ENCODE measurements around the gene PSORS1C2.

Gene PSORS1C2

DNA sequence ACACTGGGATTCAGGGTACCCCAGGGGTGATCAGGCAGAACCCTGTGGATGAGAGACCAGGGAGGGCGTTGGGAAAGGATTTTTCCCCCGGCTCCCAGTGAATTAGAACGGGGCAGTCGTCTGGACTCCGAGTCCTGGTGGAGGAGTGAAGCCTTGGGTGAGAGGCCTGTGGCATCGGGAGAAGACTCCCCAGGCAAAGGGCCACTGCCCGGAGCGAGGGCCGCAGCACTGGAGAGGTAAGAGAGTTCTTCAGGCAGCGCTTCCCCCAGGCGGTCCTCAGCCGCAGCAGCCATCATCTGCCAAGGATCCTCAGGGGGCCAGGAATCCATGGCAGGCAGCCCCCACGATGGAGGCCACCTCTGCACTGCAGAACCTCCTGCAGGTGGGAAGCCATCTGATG lies 27.2 kb downstream of the PSORS1C2 start:
- TF ChIP-seq GABPA (IDR thresholded peaks at IDR 0.05; ENCODE audit: low read depth), result no peak
- no peak for TF ChIP-seq REST (IDR thresholded peaks at IDR 0.05; ENCODE audit: insufficient replicate concordance, low read depth)
- no peak for DNase-seq (ENCODE audit: low read depth in 1 of 2, low spot score in 1 of 2)
- Histone ChIP-seq H3K4me3 (replicated peaks; ENCODE audit: insufficient read depth, low read length) (no peak overlapping the region), H3K27me3 (ENCODE audit: insufficient read depth, poor library complexity, severe bottlenecking) (peaks cover 6% of the 10 kb centered on the region), H3K27ac (replicated peaks) (no peak overlapping the region)

DNA sequence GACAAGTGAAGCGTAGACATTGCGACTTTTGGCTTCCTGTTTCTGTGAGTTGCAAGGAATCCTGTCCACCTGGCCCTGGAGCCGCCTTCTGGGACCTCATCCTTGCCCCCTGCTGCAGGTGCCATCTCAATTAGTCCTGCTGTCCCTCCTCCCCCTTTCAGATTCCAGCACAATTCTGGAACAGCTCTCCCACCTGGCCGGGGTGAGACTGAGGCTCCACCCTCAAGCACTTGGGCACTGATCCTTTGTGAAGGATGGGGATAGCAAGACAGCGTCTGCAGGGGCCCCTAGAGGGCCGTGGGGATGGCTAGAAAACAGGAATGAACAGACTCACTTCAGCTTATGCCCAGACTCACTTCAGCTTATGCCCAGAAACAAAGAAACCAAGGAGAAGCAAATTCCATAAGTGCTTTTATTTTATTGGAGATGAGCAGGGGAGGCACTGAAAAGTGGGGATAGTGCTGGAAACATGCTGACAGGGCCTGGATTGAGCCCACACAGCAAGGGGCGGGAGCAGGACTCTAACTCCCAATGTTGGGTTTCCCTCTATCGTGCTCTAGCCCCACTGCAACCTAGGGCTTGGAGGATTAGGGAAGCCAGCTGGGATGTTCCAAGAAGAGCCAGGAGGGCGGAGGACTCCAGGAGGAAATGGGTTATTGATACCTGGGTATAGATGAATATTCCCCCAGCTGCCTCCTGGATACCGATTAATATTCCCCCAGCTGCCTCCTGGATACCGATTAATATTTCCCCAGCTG lies 27.9 kb downstream of the PSORS1C2 start:
- DNase-seq (ENCODE audit: low read depth in 1 of 2, low spot score in 1 of 2), result no peak
- no peak overlapping the region for H3K27ac ChIP-seq (replicated peaks)
- TF ChIP-seq POLR2AphosphoS5 (IDR thresholded peaks at IDR 0.05; ENCODE audit: low read depth) (no peak), REST (IDR thresholded peaks at IDR 0.05; ENCODE audit: insufficient replicate concordance, low read depth) (no peak), CTCF (IDR thresholded peaks at IDR 0.05; ENCODE audit: insufficient read depth, low read length) (no peak), GABPA (IDR thresholded peaks at IDR 0.05; ENCODE audit: low read depth) (no peak), SPI1 (IDR thresholded peaks at IDR 0.05; ENCODE audit: borderline replicate concordance, low read depth) (no peak)

GRCh38 chr6:31107052-31107451 lies 31.8 kb downstream of the PSORS1C2 start:
- Histone ChIP-seq H3K27me3 (ENCODE audit: insufficient read depth, poor library complexity, severe bottlenecking) (no peaks in the 10 kb centered on the region), H3K4me3 (replicated peaks; ENCODE audit: insufficient read depth, low read length) (no peak overlapping the region), H3K27ac (replicated peaks) (no peak overlapping the region)
- DNase-seq (ENCODE audit: low read depth in 1 of 2, low spot score in 1 of 2), result no peak
- TF ChIP-seq GABPA (IDR thresholded peaks at IDR 0.05; ENCODE audit: low read depth) (no peak), REST (IDR thresholded peaks at IDR 0.05; ENCODE audit: insufficient replicate concordance, low read depth) (no peak), SPI1 (IDR thresholded peaks at IDR 0.05; ENCODE audit: borderline replicate concordance, low read depth) (no peak), POLR2AphosphoS5 (IDR thresholded peaks at IDR 0.05; ENCODE audit: low read depth) (no peak), CTCF (IDR thresholded peaks at IDR 0.05; ENCODE audit: insufficient read depth, low read length) (no peak)

More for the DNA sequence above, 27.9 kb downstream of the PSORS1C2 start:
- peaks cover 6% of the 10 kb centered on the region for H3K27me3 ChIP-seq (ENCODE audit: insufficient read depth, poor library complexity, severe bottlenecking)
- H3K4me3 ChIP-seq (replicated peaks; ENCODE audit: insufficient read depth, low read length), result no peak overlapping the region
